Neural progenitor cell (in vitro differentiated cells): ENCODE measurements around the gene RBM34.

Source experiments
- CTCF ChIP-seq: fragments of 200-600 bp; sonication (generic); IDR thresholded peaks from 2 replicates; pipeline ENCODE4 v1.5.1; 2017; ENCODE audit warnings: antibody characterized with exemption, mild to moderate bottlenecking
- EZH2 ChIP-seq: fragments of 200-600 bp; sonication (generic); IDR thresholded peaks from 2 replicates; pipeline ENCODE4 v1.6.1; 2017; ENCODE audit warnings: antibody characterized with exemption, mild to moderate bottlenecking, moderate library complexity
- EZH2phosphoT487 ChIP-seq: fragments of 200-600 bp; sonication (generic); IDR thresholded peaks from 2 replicates; pipeline ENCODE4 v1.6.1; 2017; ENCODE audit warnings: antibody characterized with exemption

GRCh38 chr1:235136111-235136510, 24.9 kb downstream of the RBM34 start:
- TF ChIP-seq EZH2 (no peak), EZH2phosphoT487 (no peak), CTCF (no peak)
